ENCODE results near the gene EXOSC5.
"Not testable (repeated sequence)": the region's sequence is repeated elsewhere in the genome, so short reads cannot be mapped to it uniquely, and the experiment has no call there.

The EXOSC5 gene

GRCh38 chr19:41350735-41351338 is 46.3 kb downstream of the EXOSC5 start:
- no peak for DNase-seq (ENCODE audit: low read depth)
- H3K4me3 ChIP-seq (replicated peaks; ENCODE audit: low read depth, low read length): peak overlapping the region; percentile 93
- TF ChIP-seq, protein P1, sequence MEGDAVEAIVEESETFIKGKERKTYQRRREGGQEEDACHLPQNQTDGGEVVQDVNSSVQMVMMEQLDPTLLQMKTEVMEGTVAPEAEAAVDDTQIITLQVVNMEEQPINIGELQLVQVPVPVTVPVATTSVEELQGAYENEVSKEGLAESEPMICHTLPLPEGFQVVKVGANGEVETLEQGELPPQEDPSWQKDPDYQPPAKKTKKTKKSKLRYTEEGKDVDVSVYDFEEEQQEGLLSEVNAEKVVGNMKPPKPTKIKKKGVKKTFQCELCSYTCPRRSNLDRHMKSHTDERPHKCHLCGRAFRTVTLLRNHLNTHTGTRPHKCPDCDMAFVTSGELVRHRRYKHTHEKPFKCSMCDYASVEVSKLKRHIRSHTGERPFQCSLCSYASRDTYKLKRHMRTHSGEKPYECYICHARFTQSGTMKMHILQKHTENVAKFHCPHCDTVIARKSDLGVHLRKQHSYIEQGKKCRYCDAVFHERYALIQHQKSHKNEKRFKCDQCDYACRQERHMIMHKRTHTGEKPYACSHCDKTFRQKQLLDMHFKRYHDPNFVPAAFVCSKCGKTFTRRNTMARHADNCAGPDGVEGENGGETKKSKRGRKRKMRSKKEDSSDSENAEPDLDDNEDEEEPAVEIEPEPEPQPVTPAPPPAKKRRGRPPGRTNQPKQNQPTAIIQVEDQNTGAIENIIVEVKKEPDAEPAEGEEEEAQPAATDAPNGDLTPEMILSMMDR (IDR thresholded peaks at IDR 0.05; ENCODE audit: low read length, missing control alignments): no peak

GRCh38 chr19:41346916-41347315 is 50.2 kb downstream of the EXOSC5 start:
- not testable (repeated sequence) for H3K4me3 ChIP-seq (replicated peaks; ENCODE audit: low read depth, low read length); DNase-seq (ENCODE audit: low read depth)

- TF ChIP-seq, protein P1 (IDR thresholded peaks at IDR 0.05; ENCODE audit: low read length, missing control alignments): no peak
- no peak overlapping the region for H3K4me3 ChIP-seq (replicated peaks; ENCODE audit: low read depth, low read length)
- DNase-seq (ENCODE audit: low read depth): no peak
Observed at GRCh38 chr19:41344162-41344561, 53.0 kb downstream of the EXOSC5 start.

DNA sequence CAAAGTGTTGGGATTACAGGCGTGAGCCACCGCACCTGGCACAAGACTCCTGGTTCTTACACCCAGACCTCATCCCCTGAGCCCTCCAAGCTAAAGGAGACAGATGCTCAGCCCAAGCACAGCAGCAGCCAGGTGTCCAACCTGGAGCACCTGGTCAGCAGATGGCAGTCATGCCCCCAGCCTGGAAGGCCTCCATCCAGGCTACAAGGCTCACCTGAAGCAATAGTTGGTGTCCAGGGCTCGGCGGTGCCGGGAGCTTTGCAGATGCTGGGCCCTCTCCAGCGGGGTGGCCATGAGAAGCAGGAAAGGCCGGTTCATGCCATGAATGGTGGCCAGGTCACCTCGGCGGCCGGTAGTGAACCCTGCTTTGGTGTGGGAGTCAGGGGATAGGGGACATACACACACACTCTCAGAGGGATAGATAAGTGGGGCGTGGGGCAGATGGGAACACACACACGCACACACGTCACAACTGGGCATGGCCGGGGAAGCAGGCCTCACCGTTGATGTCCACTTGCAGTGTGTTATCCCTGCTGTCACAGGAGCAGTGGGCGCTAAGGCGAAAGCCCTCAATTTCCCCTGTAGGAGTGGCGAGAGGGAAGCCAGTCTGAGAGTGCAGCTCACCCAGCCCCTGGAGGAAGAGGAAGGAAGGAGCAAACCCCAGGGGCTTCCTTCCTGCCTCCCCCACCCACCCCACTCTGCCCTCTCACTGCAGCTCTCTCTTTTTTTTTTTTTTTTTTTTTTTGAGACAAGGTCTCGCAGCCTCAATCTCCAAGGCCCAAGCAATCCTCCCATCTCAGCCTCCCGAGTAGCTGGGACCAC is 55.3 kb downstream of the EXOSC5 start:
- DNase-seq (ENCODE audit: low read depth): no peak
- H3K4me3 ChIP-seq (replicated peaks; ENCODE audit: low read depth, low read length): no peak overlapping the region
- TF ChIP-seq, protein P1 (IDR thresholded peaks at IDR 0.05; ENCODE audit: low read length, missing control alignments): no peak

DNA sequence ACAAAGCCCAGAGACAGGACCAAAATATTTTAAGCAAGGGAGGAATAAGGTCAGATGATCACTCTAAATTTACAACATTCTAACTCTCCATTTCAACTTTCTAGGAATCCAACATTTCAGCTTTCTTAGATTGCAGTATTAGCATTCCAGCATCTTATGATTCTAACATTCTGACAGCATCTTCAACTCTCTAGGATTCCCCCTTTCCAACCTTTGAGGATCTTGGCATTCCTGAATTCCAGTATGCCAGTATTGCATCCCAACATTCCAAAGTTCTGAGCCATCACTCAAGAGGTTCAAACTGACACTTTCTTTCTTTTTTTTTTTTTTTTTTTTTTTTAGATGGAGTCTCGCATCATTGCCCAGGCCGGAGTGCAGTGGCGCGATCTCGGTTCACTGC is 57.2 kb downstream of the EXOSC5 start:
- TF ChIP-seq, protein P1 (IDR thresholded peaks at IDR 0.05; ENCODE audit: low read length, missing control alignments): no peak
- no peak overlapping the region for H3K4me3 ChIP-seq (replicated peaks; ENCODE audit: low read depth, low read length)
- DNase-seq (ENCODE audit: low read depth): peak; percentile 56

Data from fibroblast of pulmonary artery (primary cell).